HEK293T (cell line): ENCODE results near the gene PRR30.

Experiments used
- BHLHE40 ChIP-seq: fragments of 450-650 bp; IDR thresholded peaks from 2 replicates; pipeline ENCODE4 v1.6.1; 2016; ENCODE audit warnings: mild to moderate bottlenecking, moderate library complexity, borderline replicate concordance
- LEF1 ChIP-seq: fragments of 450-650 bp; IDR thresholded peaks from 2 replicates; pipeline ENCODE4 v1.6.1; 2017; ENCODE audit warnings: mild to moderate bottlenecking, borderline replicate concordance
- SUZ12 ChIP-seq: fragments of 450-650 bp; IDR thresholded peaks from 2 replicates; pipeline ENCODE4 v1.6.1; 2016; ENCODE audit warnings: mild to moderate bottlenecking

- TF ChIP-seq SUZ12 (no peak), BHLHE40 (no peak), LEF1 (no peak)
Measured at GRCh38 chr2:27095745-27096651, 43.2 kb downstream of the PRR30 start.
